Liver (tissue), 3 donors: ENCODE measurements around the gene TTYH2.

Source experiments
- ATF3 ChIP-seq: IDR thresholded peaks from 2 replicates; pipeline ENCODE4 v1.6.1; 2016; ENCODE audit warnings: antibody characterized with exemption
- CTCF ChIP-seq: fragments of 150-350 bp; IDR thresholded peaks from 2 replicates; pipeline ENCODE4 v1.5.1; 2017; ENCODE audit warnings: improper control_type of control experiment, low read depth, low read length; ENCODE audit not compliant: missing input control
- EGR1 ChIP-seq, 2 donors: IDR thresholded peaks; 2 replicates each; pipeline ENCODE4 v1.6.1; 2016 to 2018; ENCODE audit warnings: antibody characterized with exemption in 2 of 2, low read depth in 2 of 2
- GABPA ChIP-seq, 2 donors: IDR thresholded peaks in 1 of 2; conservative IDR thresholded peaks in 1 of 2; 2 replicates each; pipeline ENCODE4 v1.6.1; 2016; ENCODE audit warnings: antibody characterized with exemption in 2 of 2, mild to moderate bottlenecking in 1 of 2, moderate library complexity in 1 of 2
- HNF4A ChIP-seq, 2 donors: conservative IDR thresholded peaks; 2 replicates each; pipeline ENCODE4 v1.6.1; 2016; ENCODE audit warnings: antibody characterized with exemption in 2 of 2, mild to moderate bottlenecking in 2 of 2
- SP1 ChIP-seq: IDR thresholded peaks from 2 replicates; pipeline ENCODE4 v1.6.1; 2018; ENCODE audit warnings: antibody characterized with exemption, mild to moderate bottlenecking
- YY1 ChIP-seq: IDR thresholded peaks from 2 replicates; pipeline ENCODE4 v1.6.1; 2016; ENCODE audit warnings: antibody characterized with exemption, mild to moderate bottlenecking
- ZBTB33 ChIP-seq: IDR thresholded peaks from 2 replicates; pipeline ENCODE4 v1.6.1; 2016; ENCODE audit warnings: antibody characterized with exemption
- TF ChIP-seq, protein P1 (sequence below): IDR thresholded peaks from 2 replicates; pipeline ENCODE4 v1.6.1; 2016; ENCODE audit warnings: antibody characterized with exemption, mild to moderate bottlenecking
- donor health status: healthy.
- donor health status: healthy.

DNA sequence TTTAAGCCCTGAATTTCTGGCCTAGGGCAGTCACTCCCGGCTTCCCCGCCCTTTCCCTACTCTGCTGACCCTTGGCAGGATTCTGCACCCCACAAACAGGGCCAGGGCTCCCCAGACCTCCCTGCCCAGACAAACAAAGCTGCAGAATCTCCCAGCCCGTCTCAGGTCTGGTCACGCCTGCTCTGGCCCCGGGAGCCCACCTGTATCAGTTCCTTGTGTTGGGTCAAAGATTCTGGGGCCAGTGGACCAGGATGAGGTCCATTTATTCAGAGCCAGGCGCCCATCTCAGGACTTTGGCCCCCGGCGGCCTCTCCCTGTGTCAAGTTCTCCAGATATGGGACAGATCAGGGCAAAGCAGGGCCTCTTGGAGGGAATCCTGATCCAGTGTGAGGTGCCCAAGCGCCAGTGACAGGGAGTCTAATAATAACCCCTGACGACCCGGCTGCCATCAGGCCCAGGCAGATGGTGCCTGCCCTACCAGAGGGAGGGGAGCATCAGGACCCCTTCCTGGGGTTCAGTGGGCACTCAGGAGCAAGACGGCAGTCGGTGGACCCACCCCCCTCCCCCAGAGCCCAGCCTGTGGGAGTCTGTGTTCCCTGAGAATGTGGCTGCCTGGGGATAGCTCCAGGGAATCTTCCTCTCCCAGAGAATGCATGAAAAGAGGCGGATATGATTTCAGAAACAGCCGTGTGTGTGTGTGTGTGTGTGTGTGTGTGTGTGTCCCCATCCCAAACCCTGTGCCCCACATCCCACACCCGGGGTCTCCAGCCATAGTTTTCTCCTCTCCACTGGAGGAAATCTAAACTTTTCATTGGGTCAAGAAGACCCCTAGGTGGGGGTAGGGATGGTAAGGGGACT lies 1.3 kb downstream of the TTYH2 start:
- TF ChIP-seq CTCF: no peak
- TF ChIP-seq HNF4A (conservative IDR thresholded peaks at IDR 0.05): no peak
- TF ChIP-seq ZBTB33: no peak
- TF ChIP-seq EGR1 (IDR thresholded peaks at IDR 0.05; ENCODE audit: low read depth in 2 of 2): no peak
- TF ChIP-seq YY1: no peak
- TF ChIP-seq, protein P1, sequence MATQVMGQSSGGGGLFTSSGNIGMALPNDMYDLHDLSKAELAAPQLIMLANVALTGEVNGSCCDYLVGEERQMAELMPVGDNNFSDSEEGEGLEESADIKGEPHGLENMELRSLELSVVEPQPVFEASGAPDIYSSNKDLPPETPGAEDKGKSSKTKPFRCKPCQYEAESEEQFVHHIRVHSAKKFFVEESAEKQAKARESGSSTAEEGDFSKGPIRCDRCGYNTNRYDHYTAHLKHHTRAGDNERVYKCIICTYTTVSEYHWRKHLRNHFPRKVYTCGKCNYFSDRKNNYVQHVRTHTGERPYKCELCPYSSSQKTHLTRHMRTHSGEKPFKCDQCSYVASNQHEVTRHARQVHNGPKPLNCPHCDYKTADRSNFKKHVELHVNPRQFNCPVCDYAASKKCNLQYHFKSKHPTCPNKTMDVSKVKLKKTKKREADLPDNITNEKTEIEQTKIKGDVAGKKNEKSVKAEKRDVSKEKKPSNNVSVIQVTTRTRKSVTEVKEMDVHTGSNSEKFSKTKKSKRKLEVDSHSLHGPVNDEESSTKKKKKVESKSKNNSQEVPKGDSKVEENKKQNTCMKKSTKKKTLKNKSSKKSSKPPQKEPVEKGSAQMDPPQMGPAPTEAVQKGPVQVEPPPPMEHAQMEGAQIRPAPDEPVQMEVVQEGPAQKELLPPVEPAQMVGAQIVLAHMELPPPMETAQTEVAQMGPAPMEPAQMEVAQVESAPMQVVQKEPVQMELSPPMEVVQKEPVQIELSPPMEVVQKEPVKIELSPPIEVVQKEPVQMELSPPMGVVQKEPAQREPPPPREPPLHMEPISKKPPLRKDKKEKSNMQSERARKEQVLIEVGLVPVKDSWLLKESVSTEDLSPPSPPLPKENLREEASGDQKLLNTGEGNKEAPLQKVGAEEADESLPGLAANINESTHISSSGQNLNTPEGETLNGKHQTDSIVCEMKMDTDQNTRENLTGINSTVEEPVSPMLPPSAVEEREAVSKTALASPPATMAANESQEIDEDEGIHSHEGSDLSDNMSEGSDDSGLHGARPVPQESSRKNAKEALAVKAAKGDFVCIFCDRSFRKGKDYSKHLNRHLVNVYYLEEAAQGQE: no peak
- no peak for TF ChIP-seq GABPA (IDR thresholded peaks at IDR 0.05 in 1 of 2, conservative IDR thresholded peaks at IDR 0.05 in 1 of 2)
- no peak for TF ChIP-seq SP1
- TF ChIP-seq ATF3: no peak
